SK-N-MC (cell line): Measurements from ENCODE around the gene WDFY4.

Source experiments
- EZH2 ChIP-seq: fragments of 200-600 bp; sonication (generic); IDR thresholded peaks from one replicate; pipeline ENCODE4 v1.6.1; 2017; ENCODE audit warnings: antibody characterized with exemption
- FOXP2 ChIP-seq: optimal IDR thresholded peaks from 2 replicates; pipeline ENCODE3; 2011; ENCODE audit warnings: mild to moderate bottlenecking, moderate library complexity; ENCODE audit not compliant: insufficient read depth; ENCODE audit errors: extremely low read length, control extremely low read depth
- POLR2AphosphoS5 ChIP-seq: IDR thresholded peaks from 2 replicates; pipeline ENCODE4 v1.6.1; 2012; ENCODE audit warnings: mild to moderate bottlenecking, low read depth, low read length, borderline replicate concordance

DNA sequence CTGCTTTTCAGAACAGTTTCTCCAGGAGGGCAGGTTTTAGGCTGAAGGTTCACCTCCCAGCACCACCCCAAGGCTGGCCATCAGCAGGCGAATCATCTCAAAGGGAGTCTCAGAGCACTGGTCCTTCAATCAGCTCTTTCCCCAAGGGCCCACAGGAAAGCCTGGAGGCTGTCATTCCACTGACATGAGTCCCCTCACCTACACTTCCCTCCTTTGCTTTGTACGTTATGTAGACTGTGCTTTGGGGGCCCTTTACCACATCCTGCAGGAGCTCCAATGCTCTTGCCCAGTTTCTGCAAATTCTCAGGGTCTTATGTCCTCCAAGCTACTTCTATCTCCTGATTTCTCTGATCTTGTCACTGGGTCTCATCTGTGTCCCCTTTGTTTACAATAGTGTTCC lies 15.4 kb downstream of the WDFY4 start:
- TF ChIP-seq EZH2 (no peak), POLR2AphosphoS5 (no peak), FOXP2 (no peak)
